Vagina (tissue), 2 donors: ENCODE results near the gene TGM6.

Source experiments
- CTCF ChIP-seq, 3 experiments: fragments of 450-650 bp in 2 of 3; fragments of 200-600 bp in 1 of 3; sonication (generic) in 1 of 3; IDR thresholded peaks; one replicate each; pipeline ENCODE4 v1.5.1; 2017 to 2019; ENCODE audit warnings: antibody characterized with exemption in 3 of 3, mild to moderate bottlenecking in 2 of 3, moderate library complexity in 2 of 3
- POLR2A ChIP-seq, 2 donors: fragments of 450-650 bp; IDR thresholded peaks; one replicate each; pipeline ENCODE4 v1.6.1; 2017; ENCODE audit warnings: antibody characterized with exemption in 2 of 2, mild to moderate bottlenecking in 2 of 2, moderate library complexity in 2 of 2
- POLR2AphosphoS5 ChIP-seq, 2 donors: sonication (generic); formaldehyde crosslinking; IDR thresholded peaks; one replicate each; pipeline ENCODE4 v1.9.0; 2017; ENCODE audit warnings: antibody characterized with exemption in 2 of 2, mild to moderate bottlenecking in 2 of 2, low read depth in 1 of 2; ENCODE audit not compliant: insufficient read depth in 1 of 2

- TF ChIP-seq CTCF (IDR thresholded peaks at IDR 0.05) (no peak), POLR2A (IDR thresholded peaks at IDR 0.05) (no peak), POLR2AphosphoS5 (IDR thresholded peaks at IDR 0.05; ENCODE audit: insufficient read depth in 1 of 2, low read depth in 1 of 2) (no peak)
Measured at GRCh38 chr20:2333821-2334220, 46.9 kb upstream of the TGM6 start.
